Suprapubic skin (tissue), 4 donors: ENCODE measurements around the gene PATE4. TPM values are rescaled to one million over a fixed set of nuclear protein-coding genes. Genes with fewer than 3 reads are reported as not detected.
"Not testable (repeated sequence)": the region's sequence is repeated elsewhere in the genome, so short reads cannot be mapped to it uniquely, and the experiment has no call there.

Experiments
- DNase-seq, 2 donors: peaks; one replicate each; pipeline ENCODE4 v3.0.0-alpha.2; 2019; ENCODE audit warnings: low spot score in 2 of 2
- H3K27ac ChIP-seq: fragments of 200-600 bp; sonication (generic); one replicate; pipeline ENCODE4 v1.5.1; 2019
- H3K27me3 ChIP-seq: fragments of 200-600 bp; sonication (generic); one replicate; pipeline ENCODE4 v1.5.1; 2019
- H3K36me3 ChIP-seq: fragments of 200-600 bp; sonication (generic); one replicate; pipeline ENCODE4 v1.5.1; 2019
- H3K4me1 ChIP-seq: fragments of 200-600 bp; sonication (generic); one replicate; pipeline ENCODE4 v1.5.1; 2019
- H3K4me3 ChIP-seq: fragments of 200-600 bp; sonication (generic); one replicate; pipeline ENCODE4 v1.5.1; 2019; ENCODE audit warnings: mild to moderate bottlenecking
- H3K9me3 ChIP-seq: fragments of 200-600 bp; sonication (generic); one replicate; pipeline ENCODE4 v1.5.1; 2019
- EP300 ChIP-seq: sonication (generic); formaldehyde crosslinking; IDR thresholded peaks from one replicate; pipeline ENCODE4 v1.6.1; 2017; ENCODE audit warnings: antibody characterized with exemption
- POLR2A ChIP-seq, 2 donors: fragments of 450-650 bp; IDR thresholded peaks; one replicate each; pipeline ENCODE4 v1.6.1; 2017; ENCODE audit warnings: antibody characterized with exemption in 2 of 2, mild to moderate bottlenecking in 2 of 2, moderate library complexity in 2 of 2
- POLR2AphosphoS5 ChIP-seq, 3 donors: sonication (generic); formaldehyde crosslinking; IDR thresholded peaks; one replicate each; pipeline ENCODE4 v1.6.1; 2017; ENCODE audit warnings: antibody characterized with exemption in 3 of 3
- WGBS: methylation state at CpG from one replicate; pipeline ENCODE4 v1.1.5; 2018; 5-methylcytosine and 5-hydroxymethylcytosine counted together
- total RNA-seq, 4 donors: library from RNA; depleted of rRNA; stranded (reverse); fragments of >200 nt; gene quantifications; one replicate each; pipeline ENCODE4 v1.1.0, GENCODE V29; 2016
- TF ChIP-seq, protein P1 (sequence below), 2 donors: fragments of 200-600 bp in 1 of 2; fragments of 450-650 bp in 1 of 2; sonication (generic) in 1 of 2; IDR thresholded peaks; one replicate each; pipeline ENCODE4 v1.5.1; 2016 to 2019; ENCODE audit warnings: antibody characterized with exemption in 2 of 2, mild to moderate bottlenecking in 1 of 2, moderate library complexity in 1 of 2

PATE4 gene
- total RNA-seq, 4 donors from 2014 or later: not detected

DNA sequence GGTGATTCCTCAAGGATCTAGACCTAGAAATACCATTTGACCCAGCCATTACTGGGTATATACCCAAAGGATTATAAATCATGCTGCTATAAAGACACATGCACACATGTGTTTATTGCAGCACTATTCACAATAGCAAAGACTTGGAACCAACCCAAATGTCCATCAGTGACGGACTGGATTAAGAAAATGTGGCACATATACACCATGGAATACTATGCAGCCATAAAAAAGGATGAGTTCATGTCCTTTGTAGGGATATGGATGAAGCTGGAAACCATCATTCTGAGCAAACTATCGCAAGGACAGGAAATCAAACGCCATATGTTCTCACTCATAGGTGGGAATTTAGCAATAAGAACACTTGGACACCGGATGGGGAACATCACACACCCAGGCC is 32.2 kb downstream of the PATE4 start:
- H3K27me3 ChIP-seq, H3K4me1 ChIP-seq, H3K4me3 ChIP-seq, H3K27ac ChIP-seq, H3K9me3 ChIP-seq, DNase-seq, H3K36me3 ChIP-seq: not testable (repeated sequence)
- 91% methylated on average over 4 of the region's 4 CpGs for WGBS

DNA sequence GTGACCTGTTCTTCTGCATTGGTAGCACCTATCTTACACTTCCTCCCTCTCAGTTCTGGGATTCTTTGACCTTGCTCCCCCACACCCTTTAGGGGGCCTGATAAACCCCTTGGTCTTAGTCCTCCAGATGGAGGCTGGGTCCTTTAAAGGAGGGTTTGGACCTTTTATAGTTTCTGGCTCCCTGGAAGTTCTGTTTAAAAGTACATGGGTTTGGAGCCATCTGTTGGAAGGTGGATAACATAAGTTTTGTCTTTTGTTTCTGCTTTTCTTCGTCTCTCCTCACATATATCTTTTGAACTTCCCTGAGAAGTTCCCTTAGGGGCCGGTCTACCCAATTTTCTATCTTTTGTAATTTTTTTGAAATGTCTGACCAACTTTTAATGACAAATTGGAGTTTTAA is 36.4 kb downstream of the PATE4 start:
- DNase-seq: no peak
- Histone ChIP-seq H3K27me3 (no peaks in the 10 kb centered on the region), H3K36me3 (no peaks in the 10 kb centered on the region), H3K27ac (no peak overlapping the region), H3K4me3 (no peak overlapping the region), H3K4me1 (no peaks in the 10 kb centered on the region), H3K9me3 (no peaks in the 10 kb centered on the region)
- whole genome bisulfite sequencing: 59% methylated on average over 2 of the region's 2 CpGs
- TF ChIP-seq EP300 (no peak), POLR2A (IDR thresholded peaks at IDR 0.05) (no peak), POLR2AphosphoS5 (IDR thresholded peaks at IDR 0.05) (no peak)
- TF ChIP-seq, protein P1, sequence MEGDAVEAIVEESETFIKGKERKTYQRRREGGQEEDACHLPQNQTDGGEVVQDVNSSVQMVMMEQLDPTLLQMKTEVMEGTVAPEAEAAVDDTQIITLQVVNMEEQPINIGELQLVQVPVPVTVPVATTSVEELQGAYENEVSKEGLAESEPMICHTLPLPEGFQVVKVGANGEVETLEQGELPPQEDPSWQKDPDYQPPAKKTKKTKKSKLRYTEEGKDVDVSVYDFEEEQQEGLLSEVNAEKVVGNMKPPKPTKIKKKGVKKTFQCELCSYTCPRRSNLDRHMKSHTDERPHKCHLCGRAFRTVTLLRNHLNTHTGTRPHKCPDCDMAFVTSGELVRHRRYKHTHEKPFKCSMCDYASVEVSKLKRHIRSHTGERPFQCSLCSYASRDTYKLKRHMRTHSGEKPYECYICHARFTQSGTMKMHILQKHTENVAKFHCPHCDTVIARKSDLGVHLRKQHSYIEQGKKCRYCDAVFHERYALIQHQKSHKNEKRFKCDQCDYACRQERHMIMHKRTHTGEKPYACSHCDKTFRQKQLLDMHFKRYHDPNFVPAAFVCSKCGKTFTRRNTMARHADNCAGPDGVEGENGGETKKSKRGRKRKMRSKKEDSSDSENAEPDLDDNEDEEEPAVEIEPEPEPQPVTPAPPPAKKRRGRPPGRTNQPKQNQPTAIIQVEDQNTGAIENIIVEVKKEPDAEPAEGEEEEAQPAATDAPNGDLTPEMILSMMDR (IDR thresholded peaks at IDR 0.05): no peak

DNA sequence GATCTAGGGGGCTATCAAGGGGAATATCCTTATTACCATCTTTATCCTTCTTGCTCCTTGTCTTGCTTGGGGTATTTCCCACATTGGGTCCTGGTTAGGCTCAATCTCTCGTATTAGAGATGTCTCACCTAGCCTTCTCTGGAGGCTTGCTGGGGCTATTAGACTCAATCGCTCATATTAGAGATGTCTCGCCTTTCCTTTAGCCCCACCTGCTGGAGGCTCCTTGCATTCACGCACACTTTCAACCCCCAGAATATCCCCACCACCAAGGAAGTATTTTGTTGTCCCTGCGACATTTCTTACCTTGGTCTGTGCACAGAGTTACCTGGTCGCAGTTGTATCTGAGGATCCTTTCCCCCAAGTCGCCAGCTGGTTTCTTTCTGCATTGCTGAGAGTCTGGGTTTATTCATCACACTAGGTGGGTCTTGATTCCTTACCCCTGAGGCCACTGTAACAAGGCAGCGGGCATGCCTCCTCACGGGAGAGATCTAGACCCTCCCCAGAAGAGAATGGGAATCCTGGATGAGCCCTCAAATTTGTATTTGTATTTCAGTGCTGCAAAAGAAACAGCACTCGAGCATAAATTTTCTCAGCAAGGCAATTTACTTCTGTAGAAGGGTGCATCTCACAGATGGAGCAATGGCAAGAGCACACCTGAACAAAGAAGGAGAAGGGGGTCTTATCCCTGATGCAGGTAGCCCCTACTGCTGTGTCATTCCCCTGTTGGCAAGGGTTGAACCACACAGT is 38.4 kb downstream of the PATE4 start:
- WGBS: 80% methylated on average over 10 of the region's 10 CpGs
- no peak overlapping the region for H3K27ac ChIP-seq
- H3K36me3 ChIP-seq: no peaks in the 10 kb centered on the region
- H3K4me3 ChIP-seq: no peak overlapping the region
- no peak for TF ChIP-seq POLR2AphosphoS5 (IDR thresholded peaks at IDR 0.05)
- TF ChIP-seq EP300: no peak
- no peak for TF ChIP-seq POLR2A (IDR thresholded peaks at IDR 0.05)
- TF ChIP-seq, protein P1 (IDR thresholded peaks at IDR 0.05): no peak
- DNase-seq: no peak
- H3K27me3 ChIP-seq: no peaks in the 10 kb centered on the region
- H3K4me1 ChIP-seq: no peaks in the 10 kb centered on the region
- no peaks in the 10 kb centered on the region for H3K9me3 ChIP-seq

DNA sequence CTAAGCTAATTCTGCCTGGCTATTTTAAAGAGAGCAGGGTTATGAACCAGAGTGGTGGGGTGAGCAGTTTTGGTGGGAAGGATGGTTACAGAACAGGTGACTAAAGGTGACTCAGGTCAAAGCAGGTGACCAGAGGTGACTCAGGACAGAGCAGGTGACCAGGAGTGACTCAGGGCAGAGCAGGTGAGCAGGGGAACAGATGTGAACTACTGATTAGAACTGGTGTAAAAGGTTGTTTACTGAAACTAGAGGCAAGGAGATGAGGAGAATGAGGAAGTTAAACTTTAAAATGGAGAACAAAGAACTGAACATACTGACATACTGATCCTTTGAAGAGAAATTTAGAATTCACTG is 39.0 kb downstream of the PATE4 start:
- Histone ChIP-seq H3K36me3 (no peaks in the 10 kb centered on the region), H3K27me3 (no peaks in the 10 kb centered on the region), H3K4me1 (no peaks in the 10 kb centered on the region), H3K9me3 (no peaks in the 10 kb centered on the region), H3K4me3 (no peak overlapping the region), H3K27ac (no peak overlapping the region)
- DNase-seq: no peak
- TF ChIP-seq POLR2A (IDR thresholded peaks at IDR 0.05) (no peak), POLR2AphosphoS5 (IDR thresholded peaks at IDR 0.05) (no peak), EP300 (no peak)
- TF ChIP-seq, protein P1 (IDR thresholded peaks at IDR 0.05): no peak

DNA sequence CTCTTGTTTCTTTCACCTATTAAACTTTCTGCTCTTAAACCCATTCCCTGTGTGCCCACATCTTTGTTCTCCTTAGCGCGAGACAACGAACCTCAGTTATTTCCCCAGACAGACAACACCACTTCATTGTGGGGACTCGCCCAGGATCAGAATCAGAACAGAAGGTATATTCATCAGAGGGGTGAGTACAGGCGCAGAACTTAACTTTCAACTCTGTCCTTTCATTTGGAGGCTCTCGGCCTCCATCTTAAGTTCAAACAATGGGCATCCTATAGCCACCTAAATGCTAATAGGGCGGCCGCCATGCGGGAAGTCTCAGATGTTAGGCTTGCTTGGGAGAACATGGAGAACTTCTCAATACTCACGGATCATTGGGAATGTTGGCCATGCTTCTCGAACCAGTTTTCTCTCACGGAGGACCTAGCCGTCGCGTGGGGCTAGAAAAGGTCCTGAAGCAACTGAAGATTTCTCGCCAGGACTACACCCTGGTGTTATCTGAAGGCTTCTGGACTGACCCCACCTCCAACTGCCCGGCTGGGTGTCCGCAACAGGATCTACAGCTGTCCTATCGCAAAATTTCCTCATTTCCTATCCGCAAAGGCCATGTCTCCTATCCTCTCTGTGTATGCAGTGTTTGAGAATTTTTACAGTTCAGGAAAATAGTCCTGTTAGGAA is 40.9 kb downstream of the PATE4 start:
- no peak for TF ChIP-seq EP300
- TF ChIP-seq, protein P1 (IDR thresholded peaks at IDR 0.05): no peak
- no peak for TF ChIP-seq POLR2A (IDR thresholded peaks at IDR 0.05)
- no peak for TF ChIP-seq POLR2AphosphoS5 (IDR thresholded peaks at IDR 0.05)
- Histone ChIP-seq H3K4me3 (no peak overlapping the region), H3K27me3 (no peaks in the 10 kb centered on the region), H3K27ac (no peak overlapping the region), H3K9me3 (no peaks in the 10 kb centered on the region), H3K36me3 (no peaks in the 10 kb centered on the region), H3K4me1 (no peaks in the 10 kb centered on the region)
- DNase-seq: no peak
- 79% methylated on average over 13 of the region's 20 CpGs for WGBS
